GM23338 (cell line): Measurements from ENCODE around the gene STARD4. TPM values are rescaled to one million over a fixed set of nuclear protein-coding genes. Genes with fewer than 3 reads are reported as not detected.

ENCODE experiments used
- ATAC-seq: fragments of 200-7000 bp; cut with Tn5 transposase; 3 replicates; pipeline ENCODE4 v1.9.1; 2020
- DNase-seq: peaks from one replicate; pipeline ENCODE4 v3.0.0-alpha.2; 2015; ENCODE audit warnings: low spot score
- H2AFZ ChIP-seq: fragments of 200-600 bp; sonication (generic); 2 replicates; pipeline ENCODE4 v1.8.0; 2016; ENCODE audit warnings: antibody characterized with exemption, mild to moderate bottlenecking, moderate library complexity
- H3F3A ChIP-seq: fragments of 200-600 bp; sonication (generic); replicated peaks from 2 replicates; pipeline ENCODE4 v1.8.0; 2017; ENCODE audit warnings: antibody characterized with exemption, mixed run types, low read depth
- H3K27ac ChIP-seq: fragments of 200-600 bp; sonication (generic); 2 replicates; pipeline ENCODE4 v1.6.1; 2016; ENCODE audit warnings: low read depth
- H3K27me3 ChIP-seq: fragments of 200-600 bp; sonication (generic); 2 replicates; pipeline ENCODE4 v1.8.0; 2016; ENCODE audit warnings: mild to moderate bottlenecking, mixed run types, moderate library complexity; ENCODE audit not compliant: insufficient read depth
- H3K36me3 ChIP-seq: fragments of 200-600 bp; sonication (generic); 2 replicates; pipeline ENCODE4 v1.8.0; 2016; ENCODE audit warnings: mild to moderate bottlenecking; ENCODE audit not compliant: insufficient read depth
- H3K4me1 ChIP-seq: fragments of 200-600 bp; sonication (generic); 2 replicates; pipeline ENCODE4 v1.8.0; 2016; ENCODE audit warnings: mild to moderate bottlenecking, moderate library complexity; ENCODE audit not compliant: insufficient read depth
- H3K4me2 ChIP-seq: fragments of 200-600 bp; sonication (generic); 2 replicates; pipeline ENCODE4 v1.7.1; 2017; ENCODE audit warnings: mixed run types
- H3K4me3 ChIP-seq: fragments of 200-600 bp; sonication (generic); 2 replicates; pipeline ENCODE4 v1.6.1; 2016; ENCODE audit warnings: mixed run types
- H3K79me2 ChIP-seq: fragments of 200-600 bp; sonication (generic); replicated peaks from 2 replicates; pipeline ENCODE4 v1.8.0; 2017; ENCODE audit warnings: mild to moderate bottlenecking; ENCODE audit not compliant: insufficient read depth
- H3K9me2 ChIP-seq: fragments of 200-600 bp; sonication (generic); 2 replicates; pipeline ENCODE4 v1.8.0; 2017; ENCODE audit not compliant: insufficient read depth
- H4K20me1 ChIP-seq: fragments of 200-600 bp; sonication (generic); replicated peaks from 2 replicates; pipeline ENCODE4 v1.8.0; 2017; ENCODE audit warnings: mild to moderate bottlenecking; ENCODE audit not compliant: insufficient read depth
- H3K27ac Mint-ChIP-seq: 2 replicates; pipeline ENCODE4 v1.8.0; 2020; ENCODE audit warnings: inconsistent platforms, mild to moderate bottlenecking, moderate library complexity, mixed read lengths
- H3K27me3 Mint-ChIP-seq: 3 replicates; pipeline ENCODE4 v1.8.0; 2022; ENCODE audit warnings: low read depth, mild to moderate bottlenecking, moderate library complexity, mixed read lengths, inconsistent platforms; ENCODE audit not compliant: insufficient read depth, poor library complexity
- H3K36me3 Mint-ChIP-seq: 3 replicates; pipeline ENCODE4 v1.8.0; 2021; ENCODE audit warnings: low read depth, mild to moderate bottlenecking, inconsistent platforms, moderate library complexity, mixed read lengths
- H3K4me1 Mint-ChIP-seq: 3 replicates; pipeline ENCODE4 v1.8.0; 2020; ENCODE audit warnings: mild to moderate bottlenecking, inconsistent platforms, mixed read lengths
- H3K4me3 Mint-ChIP-seq: 3 replicates; pipeline ENCODE4 v1.8.0; 2021; ENCODE audit warnings: moderate library complexity, mild to moderate bottlenecking, inconsistent platforms, mixed read lengths
- H3K9me3 Mint-ChIP-seq: 3 replicates; pipeline ENCODE4 v1.8.0; 2020; ENCODE audit warnings: moderate library complexity, mild to moderate bottlenecking, inconsistent platforms, mixed read lengths
- CREB1 ChIP-seq: fragments of 250-450 bp; sonication (Bioruptor Pico); IDR thresholded peaks from 2 replicates; pipeline ENCODE4 v1.5.0; 2020; ENCODE audit warnings: low read depth, mild to moderate bottlenecking, moderate library complexity
- CTCF ChIP-seq, 2 experiments: fragments of 200-600 bp in 1 of 2; sonication (generic) in 1 of 2; conservative IDR thresholded peaks; 2 replicates each; pipeline versions ENCODE4 v1.5.1 to v1.6.1; 2016 to 2017; ENCODE audit warnings: antibody characterized with exemption in 2 of 2, low read depth in 2 of 2, mild to moderate bottlenecking in 2 of 2, moderate library complexity in 1 of 2
- EZH2 ChIP-seq: fragments of 200-600 bp; sonication (generic); IDR thresholded peaks from one replicate; pipeline ENCODE4 v1.8.0; 2017; ENCODE audit warnings: antibody characterized with exemption, mild to moderate bottlenecking, low read depth; ENCODE audit not compliant: unreplicated experiment
- EZH2phosphoT487 ChIP-seq: fragments of 200-600 bp; sonication (generic); IDR thresholded peaks from one replicate; pipeline ENCODE4 v1.8.1; 2018; ENCODE audit warnings: antibody characterized with exemption; ENCODE audit not compliant: unreplicated experiment
- JUNB ChIP-seq: IDR thresholded peaks from one replicate; pipeline ENCODE4 v1.6.1; 2016; ENCODE audit warnings: antibody characterized with exemption; ENCODE audit not compliant: unreplicated experiment
- NANOG ChIP-seq: IDR thresholded peaks from 2 replicates; pipeline ENCODE4 v1.6.1; 2016; ENCODE audit warnings: antibody characterized with exemption, borderline replicate concordance
- POLR2AphosphoS5 ChIP-seq: IDR thresholded peaks from 2 replicates; pipeline ENCODE4 v1.6.1; 2016; ENCODE audit warnings: antibody characterized with exemption, low read depth
- REST ChIP-seq: IDR thresholded peaks from one replicate; pipeline ENCODE4 v1.6.1; 2018; ENCODE audit warnings: antibody characterized with exemption; ENCODE audit not compliant: unreplicated experiment
- STAT1 ChIP-seq: IDR thresholded peaks from one replicate; pipeline ENCODE4 v1.6.1; 2016; ENCODE audit warnings: antibody characterized with exemption; ENCODE audit not compliant: unreplicated experiment
- ZNF114 ChIP-seq: fragments of 250-450 bp; sonication (Bioruptor Pico); IDR thresholded peaks from 2 replicates; pipeline ENCODE4 v1.5.0; 2020; ENCODE audit warnings: mild to moderate bottlenecking, moderate library complexity
- ZNF331 ChIP-seq: fragments of 250-450 bp; sonication (Bioruptor Pico); IDR thresholded peaks from 2 replicates; pipeline ENCODE4 v1.5.0; 2020; ENCODE audit warnings: low read depth, mild to moderate bottlenecking, moderate library complexity
- ZNF462 ChIP-seq: fragments of 250-450 bp; sonication (Bioruptor Pico); IDR thresholded peaks from 2 replicates; pipeline ENCODE4 v1.5.0; 2020; ENCODE audit warnings: mild to moderate bottlenecking, moderate library complexity
- polyA plus RNA-seq: library from polyadenylated mRNA; unstranded; fragments of >200 nt; fragmentation: Nextera tagmentation; extraction: Ambion mirVana; gene quantifications from 2 replicates; pipeline ENCODE4 v1.2.1, GENCODE V29; 2016
- total RNA-seq: library from RNA; depleted of rRNA; stranded (reverse); fragments of >200 nt; shearing (Covaris generic); gene quantifications from 2 replicates; pipeline ENCODE4 v1.2.3, GENCODE V29; 2014

STARD4 gene
- total and polyA plus RNA-seq, 2 experiments from 2014 or later: 25.0 to 92.0 TPM

- no peak for TF ChIP-seq CTCF (conservative IDR thresholded peaks at IDR 0.05; ENCODE audit: low read depth in 2 of 2)
Observed at GRCh38 chr5:111498346-111498745, 14.0 kb downstream of the STARD4 start (continued).

- Histone ChIP-seq H3F3A (no peaks in the 10 kb centered on the region), H4K20me1 (no peaks in the 10 kb centered on the region), H2AFZ (no peak overlapping the region), H3K4me2 (no peak overlapping the region), H3K9me2 (no peaks in the 10 kb centered on the region), H3K36me3 (peaks cover 18% of the 10 kb centered on the region; the same call in 1 of the 2 replicates), H3K27ac (no peak overlapping the region), H3K4me3 (no peak overlapping the region), H3K79me2 (no peaks in the 10 kb centered on the region; the same call in 1 of the 2 replicates), H3K4me1 (peaks cover 10% of the 10 kb centered on the region), H3K27me3 (no peaks in the 10 kb centered on the region)
- peaks cover 30% of the 10 kb centered on the region for H3K36me3 Mint-ChIP-seq
- no peak for DNase-seq
- H3K4me1 Mint-ChIP-seq: peaks cover 12% of the 10 kb centered on the region; the same call in 2 of the 3 replicates
- H3K27ac Mint-ChIP-seq: no peak overlapping the region
- ATAC-seq: no peak
- no peaks in the 10 kb centered on the region for H3K9me3 Mint-ChIP-seq
- H3K27me3 Mint-ChIP-seq: no peaks in the 10 kb centered on the region
- no peak overlapping the region for H3K4me3 Mint-ChIP-seq
- TF ChIP-seq NANOG (no peak), CTCF (conservative IDR thresholded peaks at IDR 0.05; ENCODE audit: low read depth in 2 of 2) (no peak), POLR2AphosphoS5 (no peak), EZH2 (no peak), ZNF114 (CRISPR knock-in tag) (no peak), JUNB (no peak), EZH2phosphoT487 (no peak), ZNF462 (CRISPR knock-in tag) (no peak), CREB1 (CRISPR knock-in tag) (no peak), REST (no peak), ZNF331 (CRISPR knock-in tag) (no peak), STAT1 (no peak)
Observed at GRCh38 chr5:111495159-111495558, 17.2 kb downstream of the STARD4 start.
